ENCODE data around the gene SH3PXD2A. TPM values are rescaled to one million over a fixed set of nuclear protein-coding genes. Genes with fewer than 3 reads are reported as not detected.

SH3PXD2A gene
- total and polyA plus RNA-seq, 2 experiments from 2014 or later = 1.8 to 5.0 TPM

- no peaks in the 10 kb centered on the region; the same call in 2 of the 3 replicates for H3K4me1 Mint-ChIP-seq
- no peak overlapping the region for H3K27ac Mint-ChIP-seq
- TF ChIP-seq POLR2AphosphoS5 (IDR thresholded peaks at IDR 0.05; ENCODE audit: low read depth) (no peak), JUNB (IDR thresholded peaks at IDR 0.05; ENCODE audit: unreplicated experiment) (no peak)
- Histone ChIP-seq H3F3A (replicated peaks; ENCODE audit: low read depth) (no peaks in the 10 kb centered on the region), H2AFZ (no peak overlapping the region), H3K79me2 (replicated peaks; ENCODE audit: insufficient read depth) (no peaks in the 10 kb centered on the region), H3K4me1 (ENCODE audit: insufficient read depth) (no peaks in the 10 kb centered on the region), H3K4me2 (no peak overlapping the region), H3K36me3 (ENCODE audit: insufficient read depth) (no peaks in the 10 kb centered on the region), H3K9me2 (ENCODE audit: insufficient read depth) (no peaks in the 10 kb centered on the region), H3K27me3 (ENCODE audit: insufficient read depth) (no peaks in the 10 kb centered on the region), H4K20me1 (replicated peaks; ENCODE audit: insufficient read depth) (no peaks in the 10 kb centered on the region), H3K4me3 (no peak overlapping the region), H3K27ac (ENCODE audit: low read depth) (no peak overlapping the region)
- H3K27me3 Mint-ChIP-seq (ENCODE audit: insufficient read depth, low read depth, poor library complexity) = peaks cover 6% of the 10 kb centered on the region
- DNase-seq (ENCODE audit: low spot score) = no peak
- H3K4me3 Mint-ChIP-seq = no peak overlapping the region
- H3K9me3 Mint-ChIP-seq = no peaks in the 10 kb centered on the region
- ATAC-seq = no peak
- no peaks in the 10 kb centered on the region for H3K36me3 Mint-ChIP-seq (ENCODE audit: low read depth)
These were observed 282.8 kb downstream of the SH3PXD2A start for GRCh38 chr10:103572347-103573204.

DNA sequence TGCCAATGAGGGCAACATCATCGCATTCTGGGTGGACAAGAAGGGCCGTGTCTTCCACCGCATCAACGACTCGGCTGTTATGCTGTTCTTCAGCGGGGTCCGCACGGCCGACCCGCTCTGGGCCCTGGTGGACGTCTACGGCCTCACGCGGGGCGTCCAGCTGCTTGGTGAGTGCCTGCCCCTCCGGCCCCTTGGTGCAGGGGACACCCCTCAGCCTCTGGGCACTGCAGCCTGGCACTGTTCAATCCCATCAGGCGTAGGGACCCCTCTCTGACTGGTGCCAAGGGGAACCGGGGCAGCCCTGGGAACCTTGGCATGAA is 283.8 kb downstream of the SH3PXD2A start:
- Mint-ChIP-seq H3K27ac (no peak overlapping the region), H3K4me3 (no peak overlapping the region), H3K27me3 (ENCODE audit: insufficient read depth, low read depth, poor library complexity) (peaks cover 6% of the 10 kb centered on the region)

More for the DNA sequence above, 283.8 kb downstream of the SH3PXD2A start:
- Histone ChIP-seq H3F3A (replicated peaks; ENCODE audit: low read depth) (no peaks in the 10 kb centered on the region), H4K20me1 (replicated peaks; ENCODE audit: insufficient read depth) (no peaks in the 10 kb centered on the region), H3K4me1 (ENCODE audit: insufficient read depth) (no peaks in the 10 kb centered on the region), H3K4me3 (no peak overlapping the region), H3K27me3 (ENCODE audit: insufficient read depth) (no peaks in the 10 kb centered on the region), H2AFZ (no peak overlapping the region), H3K27ac (ENCODE audit: low read depth) (no peak overlapping the region), H3K9me2 (ENCODE audit: insufficient read depth) (no peaks in the 10 kb centered on the region), H3K4me2 (no peak overlapping the region), H3K36me3 (ENCODE audit: insufficient read depth) (no peaks in the 10 kb centered on the region), H3K79me2 (replicated peaks; ENCODE audit: insufficient read depth) (no peaks in the 10 kb centered on the region)
- ATAC-seq = no peak
- Mint-ChIP-seq H3K36me3 (ENCODE audit: low read depth) (no peaks in the 10 kb centered on the region), H3K4me1 (no peaks in the 10 kb centered on the region; the same call in 2 of the 3 replicates), H3K9me3 (no peaks in the 10 kb centered on the region)
- no peak for DNase-seq (ENCODE audit: low spot score)
- TF ChIP-seq JUNB (IDR thresholded peaks at IDR 0.05; ENCODE audit: unreplicated experiment) (no peak), CTCF (conservative IDR thresholded peaks at IDR 0.05; ENCODE audit: low read depth in 2 of 2) (no peak), ZNF462 (CRISPR knock-in tag; IDR thresholded peaks at IDR 0.05) (no peak), EZH2phosphoT487 (IDR thresholded peaks at IDR 0.05; ENCODE audit: unreplicated experiment) (no peak)
- TF ChIP-seq, protein P1, sequence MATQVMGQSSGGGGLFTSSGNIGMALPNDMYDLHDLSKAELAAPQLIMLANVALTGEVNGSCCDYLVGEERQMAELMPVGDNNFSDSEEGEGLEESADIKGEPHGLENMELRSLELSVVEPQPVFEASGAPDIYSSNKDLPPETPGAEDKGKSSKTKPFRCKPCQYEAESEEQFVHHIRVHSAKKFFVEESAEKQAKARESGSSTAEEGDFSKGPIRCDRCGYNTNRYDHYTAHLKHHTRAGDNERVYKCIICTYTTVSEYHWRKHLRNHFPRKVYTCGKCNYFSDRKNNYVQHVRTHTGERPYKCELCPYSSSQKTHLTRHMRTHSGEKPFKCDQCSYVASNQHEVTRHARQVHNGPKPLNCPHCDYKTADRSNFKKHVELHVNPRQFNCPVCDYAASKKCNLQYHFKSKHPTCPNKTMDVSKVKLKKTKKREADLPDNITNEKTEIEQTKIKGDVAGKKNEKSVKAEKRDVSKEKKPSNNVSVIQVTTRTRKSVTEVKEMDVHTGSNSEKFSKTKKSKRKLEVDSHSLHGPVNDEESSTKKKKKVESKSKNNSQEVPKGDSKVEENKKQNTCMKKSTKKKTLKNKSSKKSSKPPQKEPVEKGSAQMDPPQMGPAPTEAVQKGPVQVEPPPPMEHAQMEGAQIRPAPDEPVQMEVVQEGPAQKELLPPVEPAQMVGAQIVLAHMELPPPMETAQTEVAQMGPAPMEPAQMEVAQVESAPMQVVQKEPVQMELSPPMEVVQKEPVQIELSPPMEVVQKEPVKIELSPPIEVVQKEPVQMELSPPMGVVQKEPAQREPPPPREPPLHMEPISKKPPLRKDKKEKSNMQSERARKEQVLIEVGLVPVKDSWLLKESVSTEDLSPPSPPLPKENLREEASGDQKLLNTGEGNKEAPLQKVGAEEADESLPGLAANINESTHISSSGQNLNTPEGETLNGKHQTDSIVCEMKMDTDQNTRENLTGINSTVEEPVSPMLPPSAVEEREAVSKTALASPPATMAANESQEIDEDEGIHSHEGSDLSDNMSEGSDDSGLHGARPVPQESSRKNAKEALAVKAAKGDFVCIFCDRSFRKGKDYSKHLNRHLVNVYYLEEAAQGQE (IDR thresholded peaks at IDR 0.05; ENCODE audit: unreplicated experiment) = no peak
